Suprapubic skin (tissue), 4 donors: Measurements from ENCODE around the gene KBTBD12.

Experiments
- CTCF ChIP-seq, 2 donors: fragments of 200-600 bp in 1 of 2; fragments of 450-650 bp in 1 of 2; sonication (generic) in 1 of 2; IDR thresholded peaks; one replicate each; pipeline ENCODE4 v1.5.1; 2016 to 2019; ENCODE audit warnings: antibody characterized with exemption in 2 of 2, mild to moderate bottlenecking in 1 of 2, moderate library complexity in 1 of 2
- EP300 ChIP-seq: sonication (generic); formaldehyde crosslinking; IDR thresholded peaks from one replicate; pipeline ENCODE4 v1.6.1; 2017; ENCODE audit warnings: antibody characterized with exemption
- POLR2AphosphoS5 ChIP-seq, 3 donors: sonication (generic); formaldehyde crosslinking; IDR thresholded peaks; one replicate each; pipeline ENCODE4 v1.6.1; 2017; ENCODE audit warnings: antibody characterized with exemption in 3 of 3

- TF ChIP-seq CTCF (IDR thresholded peaks at IDR 0.05), result no peak
- TF ChIP-seq POLR2AphosphoS5 (IDR thresholded peaks at IDR 0.05), result no peak
- TF ChIP-seq EP300, result no peak
Measured at GRCh38 chr3:127927829-127928604, 13.0 kb downstream of the KBTBD12 start.
